Activated T-cell treated with anti-CD3 and anti-CD28 coated beads for 48 hours (primary cell): ENCODE measurements around the gene CERS3.

Experiments
- DNase-seq: peaks from one replicate; pipeline ENCODE4 v3.0.0-alpha.2; 2020; ENCODE audit warnings: low read depth

CERS3 gene

GRCh38 chr15:100529556-100529955 is 806 bp upstream of the CERS3 start:
- DNase-seq, result no peak

GRCh38 chr15:100526027-100526481 is 2.7 kb downstream of the CERS3 start:
- no peak for DNase-seq

GRCh38 chr15:100525436-100525835 is 3.3 kb downstream of the CERS3 start:
- DNase-seq, result no peak

GRCh38 chr15:100524326-100524725 is 4.4 kb downstream of the CERS3 start:
- DNase-seq, result no peak

- no peak for DNase-seq
Observed at GRCh38 chr15:100521907-100522306, 6.8 kb downstream of the CERS3 start.

GRCh38 chr15:100520132-100520921 is 8.4 kb downstream of the CERS3 start:
- no peak for DNase-seq

GRCh38 chr15:100517846-100518245 is 10.9 kb downstream of the CERS3 start:
- DNase-seq, result no peak

GRCh38 chr15:100516643-100517512 is 11.9 kb downstream of the CERS3 start:
- no peak for DNase-seq

- DNase-seq, result no peak
Observed at GRCh38 chr15:100515758-100516157, 13.0 kb downstream of the CERS3 start.

GRCh38 chr15:100508641-100509300 is 20.0 kb downstream of the CERS3 start:
- no peak for DNase-seq

- no peak for DNase-seq
Observed at GRCh38 chr15:100502651-100503050, 26.1 kb downstream of the CERS3 start.

GRCh38 chr15:100501117-100501516 is 27.6 kb downstream of the CERS3 start:
- no peak for DNase-seq

- no peak for DNase-seq
Observed at GRCh38 chr15:100500226-100500990, 28.3 kb downstream of the CERS3 start.

- DNase-seq, result no peak
Observed at GRCh38 chr15:100495861-100496260, 32.9 kb downstream of the CERS3 start.

GRCh38 chr15:100493213-100493612 is 35.5 kb downstream of the CERS3 start:
- no peak for DNase-seq

GRCh38 chr15:100484443-100484842 is 44.3 kb downstream of the CERS3 start:
- no peak for DNase-seq

- no peak for DNase-seq
Observed at GRCh38 chr15:100483370-100483769, 45.4 kb downstream of the CERS3 start.

GRCh38 chr15:100476805-100477204 is 51.9 kb downstream of the CERS3 start:
- DNase-seq, result no peak

- DNase-seq, result no peak
Observed at GRCh38 chr15:100472736-100473135, 56.0 kb downstream of the CERS3 start.

- DNase-seq, result no peak
Observed at GRCh38 chr15:100471933-100472332, 56.8 kb downstream of the CERS3 start.

GRCh38 chr15:100468285-100468684 is 60.5 kb downstream of the CERS3 start:
- DNase-seq, result no peak

GRCh38 chr15:100466073-100466472 is 62.7 kb downstream of the CERS3 start:
- no peak for DNase-seq
